H1 (cell line): ENCODE data around the gene NUP155. TPM values are rescaled to one million over a fixed set of nuclear protein-coding genes. Genes with fewer than 3 reads are reported as not detected.

ENCODE experiments used
- CTCF ChIA-PET: fragments of 300-600 bp; sonication (Branson Sonifier 250); formaldehyde crosslinking; loops from one replicate; lab custom pipeline; 2021; ENCODE audit not compliant: partially characterized antibody; lab: Charles Lee
- POLR2A ChIA-PET: fragments of 300-600 bp; sonication (Branson Sonifier 250); formaldehyde crosslinking; loops from one replicate; lab custom pipeline; 2021; ENCODE audit warnings: inconsistent platforms; ENCODE audit not compliant: partially characterized antibody; lab: Charles Lee
- DNase-seq, 2 experiments: peaks; one replicate each; pipeline versions ENCODE4 v3.0.0 to v3.0.0-alpha.2; 2010 to 2022; ENCODE audit warnings: low spot score in 2 of 2, low read depth in 1 of 2, mixed read lengths in 1 of 2
- FAIRE-seq: peaks from 2 replicates; lab custom pipeline; 2011; peaks lifted over from hg19 to GRCh38; lab: Jason Lieb, UNC
- H2AFZ ChIP-seq: 2 replicates; pipeline ENCODE4 v1.8.1; 2012; ENCODE audit warnings: low read length, inconsistent platforms
- H2AK5ac ChIP-seq: 2 replicates; pipeline ENCODE4 v1.6.1; 2013; ENCODE audit warnings: low read depth, low read length
- H2BK120ac ChIP-seq: replicated peaks from 2 replicates; pipeline ENCODE3; 2013; ENCODE audit warnings: low read depth, low read length, inconsistent platforms
- H2BK12ac ChIP-seq: 2 replicates; pipeline ENCODE4 v1.6.1; 2013; ENCODE audit warnings: low read depth, low read length
- H2BK15ac ChIP-seq: 2 replicates; pipeline ENCODE4 v1.6.1; 2013; ENCODE audit warnings: low read length
- H2BK20ac ChIP-seq: 2 replicates; pipeline ENCODE4 v1.6.1; 2013; ENCODE audit warnings: low read length
- H2BK5ac ChIP-seq: 2 replicates; pipeline ENCODE4 v1.6.1; 2013; ENCODE audit warnings: low read depth, low read length
- H3K14ac ChIP-seq: 2 replicates; pipeline ENCODE4 v1.6.1; 2013; ENCODE audit warnings: inconsistent platforms; ENCODE audit not compliant: insufficient read length
- H3K18ac ChIP-seq: 2 replicates; pipeline ENCODE4 v1.6.1; 2013; ENCODE audit warnings: low read length; ENCODE audit errors: extremely low read depth
- H3K23ac ChIP-seq: 2 replicates; pipeline ENCODE4 v1.6.1; 2013; ENCODE audit warnings: inconsistent platforms; ENCODE audit not compliant: insufficient read length
- H3K23me2 ChIP-seq: 2 replicates; pipeline ENCODE4 v1.6.1; 2013; ENCODE audit warnings: low read depth, low read length
- H3K27ac ChIP-seq: 2 replicates; pipeline ENCODE4 v1.6.1; 2011; ENCODE audit warnings: low read depth, low read length, inconsistent platforms
- H3K27me3 ChIP-seq, 4 experiments: replicated peaks in 1 of 4; 1 replicate in 1 of 4; 2 replicates in 3 of 4; pipeline versions ENCODE4 v1.6.1 to v1.8.1; 2011 to 2013; ENCODE audit warnings: low read length in 3 of 4, mild to moderate bottlenecking in 3 of 4, inconsistent platforms in 2 of 4, mixed read lengths in 2 of 4, moderate library complexity in 1 of 4; ENCODE audit not compliant: control insufficient read depth in 3 of 4, insufficient read depth in 3 of 4; ENCODE audit errors: extremely low read depth in 1 of 4
- H3K36me3 ChIP-seq, 4 experiments: 2 replicates each; pipeline versions ENCODE4 v1.6.1 to v1.8.1; 2011 to 2013; ENCODE audit warnings: mild to moderate bottlenecking in 4 of 4, low read length in 3 of 4, moderate library complexity in 2 of 4, control low read depth in 1 of 4, inconsistent platforms in 1 of 4; ENCODE audit not compliant: insufficient read depth in 4 of 4, control insufficient read depth in 2 of 4
- H3K4ac ChIP-seq: replicated peaks from 2 replicates; pipeline ENCODE3; 2013; ENCODE audit warnings: low read length, low read depth, mixed read lengths, inconsistent platforms; ENCODE audit not compliant: insufficient read length
- H3K4me1 ChIP-seq, 4 experiments: replicated peaks in 1 of 4; 1 replicate in 1 of 4; 2 replicates in 3 of 4; pipeline versions ENCODE4 v1.6.1 to v1.8.1; 2011 to 2013; ENCODE audit warnings: low read length in 3 of 4, inconsistent platforms in 2 of 4, mixed read lengths in 1 of 4; ENCODE audit not compliant: insufficient read depth in 4 of 4, control insufficient read depth in 3 of 4
- H3K4me2 ChIP-seq, 2 experiments: 2 replicates each; pipeline versions ENCODE4 v1.6.1 to v1.8.1; 2011 to 2013; ENCODE audit warnings: low read depth in 2 of 2, low read length in 2 of 2, control low read depth in 1 of 2, inconsistent platforms in 1 of 2, mild to moderate bottlenecking in 1 of 2; ENCODE audit not compliant: insufficient read depth in 1 of 2
- H3K4me3 ChIP-seq, 4 experiments: fragments of 200-600, 300-600 bp in 1 of 4; sonication (generic), shearing (Covaris generic), sonication (Bioruptor Twin) in 1 of 4; 2 replicates each; pipeline versions ENCODE4 v1.5.1 to v1.8.1; 2011 to 2016; ENCODE audit warnings: low read length in 4 of 4, low read depth in 3 of 4, control low read depth in 2 of 4, inconsistent platforms in 2 of 4, mild to moderate bottlenecking in 2 of 4, mixed read lengths in 1 of 4, moderate library complexity in 1 of 4; ENCODE audit not compliant: insufficient read depth in 2 of 4; ENCODE audit errors: extremely low read depth in 1 of 4
- H3K56ac ChIP-seq: replicated peaks from 2 replicates; pipeline ENCODE3; 2013; ENCODE audit warnings: low read depth, mild to moderate bottlenecking, mixed read lengths, low read length, inconsistent platforms; ENCODE audit not compliant: insufficient read length
- H3K79me1 ChIP-seq: 2 replicates; pipeline ENCODE4 v1.6.1; 2013; ENCODE audit warnings: low read depth, low read length, control low read depth
- H3K79me2 ChIP-seq, 2 experiments: 2 replicates each; pipeline versions ENCODE4 v1.6.1 to v1.8.1; 2012 to 2013; ENCODE audit warnings: low read length in 2 of 2, mild to moderate bottlenecking in 2 of 2, inconsistent platforms in 1 of 2; ENCODE audit not compliant: insufficient read depth in 2 of 2, control insufficient read depth in 1 of 2
- H3K9ac ChIP-seq, 4 experiments: replicated peaks in 1 of 4; 1 replicate in 1 of 4; 2 replicates in 3 of 4; pipeline versions ENCODE4 v1.6.1 to v1.8.1; 2011 to 2013; ENCODE audit warnings: low read depth in 3 of 4, low read length in 3 of 4, control low read depth in 2 of 4, mild to moderate bottlenecking in 2 of 4, moderate library complexity in 2 of 4, inconsistent platforms in 1 of 4; ENCODE audit errors: extremely low read depth in 1 of 4
- H3K9me3 ChIP-seq, 2 experiments: 2 replicates each; pipeline versions ENCODE4 v1.6.1 to v1.8.1; 2012 to 2013; ENCODE audit warnings: mild to moderate bottlenecking in 2 of 2, moderate library complexity in 2 of 2, control low read depth in 1 of 2, inconsistent platforms in 1 of 2, low read depth in 1 of 2, low read length in 1 of 2, mixed read lengths in 1 of 2; ENCODE audit not compliant: insufficient read depth in 2 of 2
- H4K20me1 ChIP-seq, 2 experiments: replicated peaks in 1 of 2; 2 replicates each; pipeline versions ENCODE3 to v1.8.1; 2011 to 2013; ENCODE audit warnings: inconsistent platforms in 2 of 2, low read length in 2 of 2, mild to moderate bottlenecking in 1 of 2; ENCODE audit not compliant: insufficient read depth in 2 of 2, control insufficient read depth in 1 of 2
- H4K5ac ChIP-seq: 2 replicates; pipeline ENCODE4 v1.6.1; 2013; ENCODE audit warnings: low read length, low read depth, mixed read lengths, inconsistent platforms; ENCODE audit not compliant: insufficient read length
- H4K8ac ChIP-seq: 2 replicates; pipeline ENCODE4 v1.8.0; 2013; ENCODE audit warnings: mild to moderate bottlenecking, moderate library complexity, low read length, inconsistent platforms; ENCODE audit not compliant: insufficient read depth; ENCODE audit errors: extremely low read depth
- H4K91ac ChIP-seq: replicated peaks from 2 replicates; pipeline ENCODE3; 2013; ENCODE audit warnings: low read length, mixed read lengths, inconsistent platforms; ENCODE audit not compliant: insufficient read length
- ASH2L ChIP-seq: fragments of 200-600, 300-600 bp; sonication (generic); IDR thresholded peaks from one replicate; pipeline ENCODE4 v1.7.1; 2017; ENCODE audit warnings: low read length
- ATF2 ChIP-seq: IDR thresholded peaks from 2 replicates; pipeline ENCODE4 v1.6.1; 2012; ENCODE audit warnings: low read length, inconsistent platforms
- CBX8 ChIP-seq: fragments of 300-800, 300-1000 bp; sonication (generic); IDR thresholded peaks from 2 replicates; pipeline ENCODE4 v1.7.1; 2016; ENCODE audit warnings: low read depth, low read length, borderline replicate concordance
- CHD2 ChIP-seq: IDR thresholded peaks from 2 replicates; pipeline ENCODE4 v1.6.1; 2012; ENCODE audit warnings: low read length, improper control_type of control experiment
- CTCF ChIP-seq, 3 experiments: IDR thresholded peaks; 1 replicate in 2 of 3; 2 replicates in 1 of 3; pipeline versions ENCODE4 v1.5.1 to v1.6.1; 2011; ENCODE audit warnings: low read length in 3 of 3, mild to moderate bottlenecking in 3 of 3, inconsistent platforms in 2 of 3, low read depth in 1 of 3, moderate library complexity in 1 of 3; ENCODE audit not compliant: insufficient read depth in 1 of 3; ENCODE audit errors: control extremely low read depth in 1 of 3
- JUND ChIP-seq: IDR thresholded peaks from 2 replicates; pipeline ENCODE4 v1.6.1; 2011; ENCODE audit warnings: mild to moderate bottlenecking, improper control_type of control experiment, low read length
- KDM1A ChIP-seq: fragments of 200-600, 300-600 bp; sonication (generic); IDR thresholded peaks from 2 replicates; pipeline ENCODE4 v1.7.1; 2016; ENCODE audit warnings: mild to moderate bottlenecking, low read length, borderline replicate concordance
- RNF2 ChIP-seq: fragments of 200-900, 300-1000 bp; sonication (generic); IDR thresholded peaks from 2 replicates; pipeline ENCODE4 v1.7.1; 2016; ENCODE audit warnings: borderline replicate concordance, low read depth, mild to moderate bottlenecking, antibody characterized with exemption, low read length; ENCODE audit not compliant: poor library complexity, severe bottlenecking; ENCODE audit errors: missing control alignments
- SRF ChIP-seq: IDR thresholded peaks from 2 replicates; pipeline ENCODE4 v1.6.1; 2011; ENCODE audit warnings: mild to moderate bottlenecking, low read depth, low read length, moderate library complexity
- ZNF274 ChIP-seq: IDR thresholded peaks from 2 replicates; pipeline ENCODE4 v1.7.0; 2012; ENCODE audit warnings: low read length, borderline replicate concordance; ENCODE audit errors: extremely low read depth
- WGBS, 2 experiments: shearing (Covaris generic) in 1 of 2; methylation state at CpG; one replicate each; pipeline versions ENCODE4 v1.1.6 to v1.1.7; 2013 to 2015; ENCODE audit warnings: low lambda C conversion rate in 2 of 2, mixed read lengths in 2 of 2, inconsistent platforms in 1 of 2, low coverage in 1 of 2, missing lambda C conversion rate in 1 of 2; ENCODE audit not compliant: insufficient replicate concordance in 2 of 2, insufficient coverage in 1 of 2, insufficient read length in 1 of 2; ENCODE audit errors: extremely low coverage in 1 of 2, missing lambda C conversion rate in 1 of 2; 5-methylcytosine and 5-hydroxymethylcytosine counted together
- polyA plus RNA-seq, 7 experiments: library from polyadenylated mRNA; depleted of rRNA in 3 of 7; stranded (reverse) in 5 of 7; unstranded in 2 of 7; fragments of >200 nt in 5 of 7; fragments of 200-250 nt in 2 of 7; gene quantifications; 1 replicate in 5 of 7; 2 replicates in 1 of 7; 4 replicates in 1 of 7; pipeline versions ENCODE4 v1.2.1 to v1.2.3, GENCODE V29; 2011 to 2013; ENCODE audit warnings: missing spikeins in 2 of 7, mixed read lengths in 2 of 7
- total RNA-seq: library from RNA; stranded (reverse); fragmentation: NEBNext Ultra II Directional; extraction: Animal tissue kit (Norgen Biotek cat#: 25700); gene quantifications from 2 replicates; pipeline ENCODE4 v1.2.1, GENCODE V29; 2021

The NUP155 gene
- total and polyA plus RNA-seq, 2 of the 8 experiments (the other 6 are each of a cell fraction or from before 2014, with no cell fraction given): 27.1 to 91.6 TPM

GRCh38 chr5:37323607-37324006 lies 47.3 kb downstream of the NUP155 start:
- H3K4me1 ChIP-seq: no peaks in the 10 kb centered on the region
- H3K18ac ChIP-seq: no peak overlapping the region
- no peaks in the 10 kb centered on the region for H3K79me2 ChIP-seq
- peaks cover 13 to 75% (median 45%) of the 10 kb centered on the region in 4 experiments for H3K36me3 ChIP-seq
- no peak overlapping the region for H2BK12ac ChIP-seq
- no peak overlapping the region for H3K9ac ChIP-seq
- H3K4me2 ChIP-seq: no peak overlapping the region
- H2BK5ac ChIP-seq: no peak overlapping the region
- no peak overlapping the region for H4K8ac ChIP-seq
- H3K4ac ChIP-seq: no peak overlapping the region
- ChIA-PET CTCF (no interaction called here), POLR2A (interaction anchor here (1.0 kb wide), 1 partner anchor 12 kb away, joined by 5 read pairs; no protein-coding TSS in a partner anchor)
- H4K20me1 ChIP-seq: peaks cover 0 to 3% of the 10 kb centered on the region in 2 experiments
- no peaks in the 10 kb centered on the region for H3K9me3 ChIP-seq
- 86% methylated on average over 1 of the region's 1 CpG; no CpG with 5 or more reads in 1 of the 2 experiments for WGBS, 2 experiments
- DNase-seq: no peak
- H2AK5ac ChIP-seq: no peak overlapping the region
- no peak for FAIRE-seq
- no peak overlapping the region for H2AFZ ChIP-seq
- H3K4me3 ChIP-seq: no peak overlapping the region
- H3K79me1 ChIP-seq: no peaks in the 10 kb centered on the region
- H3K27me3 ChIP-seq: no peaks in the 10 kb centered on the region
- H3K23me2 ChIP-seq: no peaks in the 10 kb centered on the region
- H2BK20ac ChIP-seq: no peak overlapping the region
- H4K5ac ChIP-seq: no peak overlapping the region
- H3K23ac ChIP-seq: no peak overlapping the region
- H2BK15ac ChIP-seq: no peak overlapping the region
- no peak overlapping the region for H4K91ac ChIP-seq
- H2BK120ac ChIP-seq: no peak overlapping the region
- H3K27ac ChIP-seq: no peak overlapping the region
- H3K14ac ChIP-seq: no peak overlapping the region
- no peak overlapping the region for H3K56ac ChIP-seq
- TF ChIP-seq SRF (no peak), JUND (no peak), CBX8 (no peak), CTCF (IDR thresholded peaks at IDR 0.05; ENCODE audit: control extremely low read depth in 1 of 3, insufficient read depth in 1 of 3, low read depth in 1 of 3, low read length in 3 of 3) (no peak), KDM1A (no peak), ZNF274 (no peak), RNF2 (no peak), CHD2 (no peak), ATF2 (no peak), ASH2L (no peak)
